ENCODE results near the gene CASP10.

DNA sequence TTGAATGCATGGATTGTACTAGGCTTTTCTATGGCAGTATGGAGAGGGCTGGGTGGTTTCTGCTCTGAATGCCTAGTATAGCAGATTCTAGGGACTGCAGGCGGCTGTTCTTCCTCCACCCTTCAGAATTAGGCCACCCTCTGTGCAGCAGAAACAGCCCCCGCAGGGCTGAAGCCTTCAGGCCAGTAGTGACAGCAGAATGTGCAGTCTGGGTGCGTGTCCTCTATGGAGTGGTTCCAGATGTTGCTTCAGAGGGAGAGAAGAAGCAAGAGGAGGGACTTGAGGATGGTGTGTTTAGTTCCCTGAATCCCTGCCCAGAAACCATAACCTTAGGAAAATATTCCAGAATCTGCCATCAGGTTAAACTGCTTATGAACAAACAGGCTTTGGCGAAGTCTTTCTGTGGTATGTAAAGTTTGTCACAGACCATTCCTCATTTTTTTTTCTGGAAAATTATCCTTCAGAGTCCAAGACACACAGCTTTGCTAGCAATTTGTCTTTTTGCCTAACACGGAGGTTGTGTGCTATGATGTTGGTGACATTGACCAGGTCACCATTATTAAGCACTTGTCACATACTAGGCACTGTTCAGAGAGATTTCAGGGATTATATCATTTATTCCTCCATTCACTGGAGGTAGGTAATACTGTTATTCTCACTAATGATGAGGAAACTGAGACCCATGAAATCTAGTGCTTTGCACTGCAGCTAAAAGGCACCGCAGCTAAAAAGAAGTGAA is 21.1 kb downstream of the CASP10 start:
- TF ChIP-seq SPI1 (IDR thresholded peaks at IDR 0.05; ENCODE audit: borderline replicate concordance, low read depth, low read length), result no peak
- TF ChIP-seq REST (IDR thresholded peaks at IDR 0.05; ENCODE audit: borderline replicate concordance), result no peak
- no peak for TF ChIP-seq REST (CRISPR knock-in tag; IDR thresholded peaks at IDR 0.05; ENCODE audit: low read depth)
- no peak for TF ChIP-seq HDAC1 (IDR thresholded peaks at IDR 0.05)

Measured in K562 (cell line).